ENCODE measurements around the gene NCKAP1. TPM values are rescaled to one million over a fixed set of nuclear protein-coding genes. Genes with fewer than 3 reads are reported as not detected.
"Not testable (repeated sequence)": the region's sequence is repeated elsewhere in the genome, so short reads cannot be mapped to it uniquely, and the experiment has no call there.

The NCKAP1 gene
- total RNA-seq, 1 experiment from 2014 or later: 115 TPM

GRCh38 chr2:182981475-182981874, 56.8 kb downstream of the NCKAP1 start:
- H3K79me2 ChIP-seq (ENCODE audit: insufficient read depth, low read length); BruUV-seq (replicated peaks); H2AFZ ChIP-seq (ENCODE audit: low read depth, low read length, poor library complexity, severe bottlenecking); H4K20me1 ChIP-seq (ENCODE audit: insufficient read depth); H3K4me3 ChIP-seq (replicated peaks in 1 of 2; ENCODE audit: low read depth in 1 of 2, low read length in 2 of 2); H3K9me3 ChIP-seq (ENCODE audit: control insufficient read depth in 1 of 2, insufficient read depth in 1 of 2, low read depth in 1 of 2, low read length in 2 of 2); H3K27me3 ChIP-seq (ENCODE audit: insufficient read depth, low read length); RAD21 ChIA-PET (ENCODE audit: low non-redundant PET in 1 of 2, low total read pairs in 2 of 2, uncharacterized antibody in 2 of 2, unreplicated experiment in 2 of 2); H3K4me2 ChIP-seq (ENCODE audit: low read length); DNase-seq (ENCODE audit: low read depth, low spot score); H3K4me1 ChIP-seq (ENCODE audit: control insufficient read depth in 1 of 2, insufficient read depth in 2 of 2, low read length in 2 of 2); H3K9me2 ChIP-seq (ENCODE audit: insufficient read depth); POLR2A ChIA-PET; H3K9ac ChIP-seq (ENCODE audit: low read length); ATAC-seq; H3K27ac ChIP-seq (ENCODE audit: low read depth, low read length): not testable (repeated sequence)
- intact Hi-C loops (cut with micrococcal nuclease): loop anchor here (5.0 to 10.0 kb wide), 2 partner anchors 317 to 794 kb away; no protein-coding TSS in a partner anchor
- CTCF ChIA-PET: interaction anchor here (2.8 to 3.8 kb wide), 4 partner anchors 31 to 219 kb away, joined by 14 to 45 read pairs (median 26); no protein-coding TSS in a partner anchor
- peaks cover 23 to 36% of the 10 kb centered on the region in 2 experiments for H3K36me3 ChIP-seq (ENCODE audit: control insufficient read depth in 1 of 2, insufficient read depth in 2 of 2, low read length in 2 of 2)

GRCh38 chr2:182980652-182981051, 57.6 kb downstream of the NCKAP1 start:
- no peak for ATAC-seq
- Histone ChIP-seq H3K27ac (ENCODE audit: low read depth, low read length) (no peak overlapping the region), H3K9ac (ENCODE audit: low read length) (no peak overlapping the region), H3K79me2 (ENCODE audit: insufficient read depth, low read length) (no peaks in the 10 kb centered on the region), H3K36me3 (ENCODE audit: control insufficient read depth in 1 of 2, insufficient read depth in 2 of 2, low read length in 2 of 2) (peaks cover 23 to 33% of the 10 kb centered on the region in 2 experiments), H4K20me1 (ENCODE audit: insufficient read depth) (no peaks in the 10 kb centered on the region), H3K4me2 (ENCODE audit: low read length) (no peak overlapping the region), H3K9me3 (ENCODE audit: control insufficient read depth in 1 of 2, insufficient read depth in 1 of 2, low read depth in 1 of 2, low read length in 2 of 2) (no peaks in the 10 kb centered on the region), H3K4me3 (replicated peaks in 1 of 2; ENCODE audit: low read depth in 1 of 2, low read length in 2 of 2) (no peak overlapping the region), H2AFZ (ENCODE audit: low read depth, low read length, poor library complexity, severe bottlenecking) (no peak overlapping the region), H3K27me3 (ENCODE audit: insufficient read depth, low read length) (no peaks in the 10 kb centered on the region), H3K9me2 (ENCODE audit: insufficient read depth) (no peaks in the 10 kb centered on the region), H3K4me1 (ENCODE audit: control insufficient read depth in 1 of 2, insufficient read depth in 2 of 2, low read length in 2 of 2) (no peaks in the 10 kb centered on the region)
- ChIA-PET RAD21 (ENCODE audit: low non-redundant PET in 1 of 2, low total read pairs in 2 of 2, uncharacterized antibody in 2 of 2, unreplicated experiment in 2 of 2) (interaction anchor here (1.1 to 1.5 kb wide), 2 partner anchors 196 to 213 kb away, joined by 4 to 6 read pairs; no protein-coding TSS in a partner anchor), CTCF (interaction anchor here (0.5 to 3.8 kb wide), 31 partner anchors 12 to 801 kb away, joined by 3 to 45 read pairs (median 4); no protein-coding TSS in a partner anchor), POLR2A (no interaction called here)
- TF ChIP-seq TCF7L2 (IDR thresholded peaks at IDR 0.05; ENCODE audit: borderline replicate concordance, extremely low read depth, insufficient read depth, insufficient read length) (no peak), YY1 (IDR thresholded peaks at IDR 0.05; ENCODE audit: extremely low read depth, insufficient replicate concordance, low read depth, low read length) (no peak), EZH2 (IDR thresholded peaks at IDR 0.05) (no peak), POLR2AphosphoS5 (IDR thresholded peaks at IDR 0.05; ENCODE audit: low read depth, low read length) (no peak), CEBPB (IDR thresholded peaks at IDR 0.05; ENCODE audit: low read depth) (no peak), CTCF (IDR thresholded peaks at IDR 0.05 in 2 of 3, conservative IDR thresholded peaks at IDR 0.05 in 1 of 3; ENCODE audit: borderline replicate concordance in 1 of 3, insufficient read depth in 1 of 3, low read depth in 2 of 3, low read length in 2 of 3) (no peak), ZFX (IDR thresholded peaks at IDR 0.05) (no peak), JUND (IDR thresholded peaks at IDR 0.05) (no peak), MAX (IDR thresholded peaks at IDR 0.05) (no peak), ELF1 (IDR thresholded peaks at IDR 0.05; ENCODE audit: borderline replicate concordance, low read depth) (no peak), RAD21 (IDR thresholded peaks at IDR 0.05; ENCODE audit: low read depth) (no peak), SP1 (IDR thresholded peaks at IDR 0.05; ENCODE audit: low read depth) (no peak), ZBTB33 (IDR thresholded peaks at IDR 0.05; ENCODE audit: extremely low read depth, insufficient replicate concordance, low read length) (no peak), SIN3A (IDR thresholded peaks at IDR 0.05; ENCODE audit: low read depth) (no peak), ZNF274 (IDR thresholded peaks at IDR 0.05; ENCODE audit: low read depth, low read length) (no peak), FOSL1 (IDR thresholded peaks at IDR 0.05; ENCODE audit: low read depth) (no peak)
- intact Hi-C loops (cut with micrococcal nuclease): loop anchor here (1.0 to 10.0 kb wide), 4 partner anchors 196 to 793 kb away; no protein-coding TSS in a partner anchor
- BruUV-seq (replicated peaks): no TSS peak
- no peak for DNase-seq (ENCODE audit: low read depth, low spot score)
